Suppressor macrophage treated with lipopolysaccharide for 4 hours (primary cell): ENCODE data around the gene CRACR2B.

Experiments used
- DNase-seq: peaks from one replicate; pipeline ENCODE4 v3.0.0-alpha.2; 2020

CRACR2B gene

GRCh38 chr11:827897-828192, at the start of gene CRACR2B:
CRACR2B (plus strand) TSS chr11:827919; CDS start chr11:828608, 689 bp downstream.
- DNase-seq = peak; percentile 37

- no peak for DNase-seq
These were observed 48.5 kb upstream of the CRACR2B start for GRCh38 chr11:778976-779954.

GRCh38 chr11:779955-780532, 47.7 kb upstream of the CRACR2B start:
- DNase-seq = no peak

- DNase-seq = no peak
These were observed 45.2 kb upstream of the CRACR2B start for GRCh38 chr11:782264-783174.

- no peak for DNase-seq
These were observed 44.1 kb upstream of the CRACR2B start for GRCh38 chr11:783581-784015.

DNA sequence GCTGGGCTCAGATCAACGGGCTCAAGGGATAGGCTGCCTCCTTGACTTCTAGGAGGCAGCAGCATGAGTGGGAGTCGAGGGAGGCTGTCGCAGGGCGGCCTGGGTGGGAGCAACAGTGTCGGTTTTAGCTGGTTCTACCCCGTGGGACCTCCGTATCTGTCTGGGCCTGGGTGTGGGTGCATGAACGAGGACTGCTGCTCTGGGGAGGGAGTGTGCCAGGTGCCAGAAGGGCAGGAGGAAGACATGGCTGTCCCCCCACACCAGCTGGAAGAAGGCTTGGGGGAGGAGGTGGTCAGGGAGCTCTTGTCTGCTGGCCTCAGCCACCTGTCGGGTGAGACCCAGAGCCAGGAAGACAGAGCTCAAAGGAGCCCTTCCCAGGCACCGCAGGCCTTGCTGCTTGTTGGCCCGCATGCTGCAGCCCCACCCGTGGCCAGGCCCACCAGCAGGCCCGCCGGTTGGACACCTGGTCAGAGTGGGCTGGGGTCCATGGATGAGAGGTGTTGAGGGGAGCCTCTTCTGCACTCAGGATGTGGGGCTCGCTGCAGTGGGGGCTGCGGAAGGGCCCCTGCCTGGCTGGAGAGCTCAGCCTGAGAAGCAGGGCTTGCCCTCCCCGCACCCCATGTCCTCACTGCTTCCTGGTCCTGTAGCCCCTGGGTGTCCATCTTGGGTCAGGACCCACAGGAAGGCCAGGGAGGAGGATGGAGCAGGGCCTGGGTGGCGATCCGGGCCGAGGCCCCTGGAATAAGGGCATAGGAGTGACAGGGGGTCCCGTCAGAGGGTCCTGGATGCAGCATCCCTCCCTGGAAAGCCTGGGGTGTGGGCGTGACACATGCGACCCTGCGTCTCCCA, 41.3 kb upstream of the CRACR2B start:
- DNase-seq = no peak

DNA sequence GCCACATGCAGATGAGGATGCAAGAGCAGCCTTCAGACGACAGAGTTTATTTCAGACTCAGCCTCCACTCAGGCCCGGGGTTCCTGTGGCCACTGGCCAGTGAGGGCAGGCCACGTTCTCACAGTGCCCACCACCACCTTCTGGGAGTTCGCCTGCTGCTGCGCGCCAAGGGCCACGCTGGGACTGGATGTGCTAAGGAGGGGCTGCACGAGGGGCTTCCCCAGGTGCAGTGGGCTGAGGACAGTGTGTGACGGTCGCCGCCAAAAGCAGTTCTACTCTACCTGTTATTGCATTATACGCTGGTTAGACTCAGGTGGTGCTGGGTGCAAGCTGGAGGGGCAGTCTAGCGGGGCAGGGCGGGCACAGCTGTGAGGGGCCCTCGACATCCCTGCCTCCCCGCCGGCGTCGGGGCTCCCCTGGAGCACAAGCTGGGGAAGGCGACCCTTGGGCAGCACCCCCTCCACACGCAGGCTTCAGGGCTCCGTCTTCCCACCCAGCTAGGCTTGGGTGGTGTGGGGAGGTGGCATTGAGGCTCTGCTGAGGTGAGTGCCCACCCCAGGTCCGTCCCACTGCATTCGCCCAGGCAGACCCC, 40.5 kb upstream of the CRACR2B start:
- DNase-seq = no peak

DNA sequence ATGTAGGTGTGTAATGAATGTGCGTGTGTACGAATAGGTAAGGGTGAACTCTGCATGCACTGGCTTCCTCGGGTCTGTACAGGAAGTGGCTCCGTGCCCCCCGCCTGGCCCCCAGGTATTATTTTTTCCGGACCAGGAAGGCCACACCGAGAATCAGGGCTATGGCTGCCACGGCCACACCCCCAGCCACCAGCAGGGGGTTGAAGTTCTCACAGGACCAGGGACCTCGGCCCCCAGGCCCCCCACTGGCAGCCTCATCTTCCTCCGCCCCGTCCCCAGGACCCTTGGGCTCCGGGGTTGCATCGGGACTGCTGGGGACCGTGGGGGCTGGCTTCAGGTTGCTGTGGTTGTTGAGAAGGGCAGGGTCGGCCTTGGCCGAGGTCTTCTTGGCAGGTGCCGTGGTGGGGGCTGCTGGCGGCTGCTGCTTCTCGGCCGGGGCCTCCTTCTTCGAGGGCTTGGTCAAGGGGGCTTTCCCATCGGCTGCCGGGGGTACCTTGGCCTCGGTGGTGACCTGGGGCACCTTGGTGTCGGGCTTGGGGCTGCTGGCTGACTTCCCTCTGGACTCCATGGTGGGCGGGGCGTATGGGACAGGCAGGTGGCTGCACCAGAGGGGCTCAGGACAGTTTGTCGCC, 39.6 kb upstream of the CRACR2B start:
- DNase-seq = no peak

- no peak for DNase-seq
These were observed 38.5 kb upstream of the CRACR2B start for GRCh38 chr11:788953-789940.

GRCh38 chr11:789943-790342, 37.8 kb upstream of the CRACR2B start, which contains the start of gene CEND1:
CEND1 (minus strand) TSS chr11:790090; CDS start chr11:788576, 1,514 bp downstream.
- peak; percentile 35 for DNase-seq

GRCh38 chr11:790721-791564, 36.8 kb upstream of the CRACR2B start:
- DNase-seq = no peak

DNA sequence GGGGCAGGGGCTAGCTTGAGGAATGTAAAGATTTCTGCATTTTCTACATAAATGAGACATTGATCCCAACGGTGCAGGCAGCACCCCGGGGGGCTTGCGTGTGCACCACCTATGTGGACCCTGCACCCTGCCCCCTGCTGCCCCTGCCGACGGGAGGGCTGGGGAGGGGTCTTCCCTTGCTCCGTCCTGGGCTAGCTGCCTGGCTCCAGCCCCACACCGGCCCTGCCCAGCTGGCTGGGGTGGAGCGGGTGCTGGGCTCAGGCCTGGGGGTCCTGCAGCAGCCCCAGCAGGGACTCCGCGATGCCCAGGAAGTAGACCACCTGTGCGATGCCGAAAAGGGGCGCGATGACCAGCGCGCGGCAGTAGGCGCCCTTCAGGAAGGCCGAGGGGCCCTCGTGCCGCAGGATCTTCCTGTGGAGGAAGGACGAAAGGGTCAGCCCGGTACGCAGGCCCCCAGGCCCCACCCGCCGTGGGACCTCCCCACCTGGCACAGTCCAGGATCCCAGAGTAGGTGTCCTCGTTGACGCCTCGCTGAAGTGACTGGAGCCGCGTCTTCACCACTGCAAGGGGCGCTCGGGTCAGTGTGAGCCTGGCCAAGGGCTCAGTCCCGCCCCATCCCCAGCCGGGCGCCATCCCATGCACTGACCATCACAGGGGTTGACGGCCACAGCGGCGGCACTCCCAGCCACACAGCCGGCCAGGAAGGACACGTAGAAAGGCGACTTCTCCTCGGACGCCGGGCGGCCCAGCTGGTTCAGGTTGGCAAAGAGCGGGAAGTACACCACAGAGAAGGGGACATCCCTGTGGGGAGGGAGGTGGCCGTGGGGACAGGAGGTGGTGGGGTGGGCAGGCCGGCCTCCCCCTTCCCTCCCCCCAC, 35.8 kb upstream of the CRACR2B start:
- DNase-seq = no peak

GRCh38 chr11:792535-792821, 35.2 kb upstream of the CRACR2B start:
- no peak for DNase-seq

DNA sequence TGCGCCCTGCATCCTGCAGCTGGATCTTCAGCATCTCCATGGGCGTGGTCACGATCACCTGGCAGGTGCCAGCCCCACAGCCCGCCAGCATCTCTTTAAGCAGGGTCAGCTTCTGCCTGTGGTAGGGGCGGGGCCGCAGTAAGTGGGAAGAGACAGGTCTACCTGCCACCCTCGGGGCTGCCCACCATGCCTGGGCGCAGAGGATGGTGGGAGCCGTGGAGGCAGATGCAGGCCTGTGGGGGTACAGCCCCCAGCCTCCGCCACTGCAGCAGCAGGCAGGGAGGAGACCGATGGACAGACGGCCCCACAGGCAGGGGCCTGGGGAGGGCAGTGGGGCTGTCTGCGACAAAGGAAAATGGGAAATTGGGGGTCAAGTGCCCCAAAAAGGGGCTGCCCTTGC, 34.8 kb upstream of the CRACR2B start:
- DNase-seq = no peak

DNA sequence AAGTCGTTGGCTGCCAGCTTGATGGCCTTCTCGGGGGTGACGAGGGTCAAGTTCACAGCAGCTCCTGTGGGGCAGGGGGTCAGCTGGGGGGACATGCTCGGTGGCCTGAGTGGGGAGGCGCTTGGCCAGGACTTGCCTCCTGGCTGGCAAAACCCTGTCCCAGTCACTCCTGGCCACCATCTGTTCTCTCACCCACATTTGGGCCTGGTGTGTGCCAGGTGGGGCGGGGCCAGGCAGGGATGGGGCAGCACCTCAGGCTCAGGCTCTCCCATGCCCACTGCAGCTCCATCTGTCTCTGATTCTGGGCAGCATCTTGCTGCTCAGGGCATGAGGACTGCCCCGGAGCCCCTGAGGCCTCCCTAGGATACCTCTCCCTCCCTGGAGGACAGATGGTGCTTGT, 34.2 kb upstream of the CRACR2B start:
- no peak for DNase-seq

DNA sequence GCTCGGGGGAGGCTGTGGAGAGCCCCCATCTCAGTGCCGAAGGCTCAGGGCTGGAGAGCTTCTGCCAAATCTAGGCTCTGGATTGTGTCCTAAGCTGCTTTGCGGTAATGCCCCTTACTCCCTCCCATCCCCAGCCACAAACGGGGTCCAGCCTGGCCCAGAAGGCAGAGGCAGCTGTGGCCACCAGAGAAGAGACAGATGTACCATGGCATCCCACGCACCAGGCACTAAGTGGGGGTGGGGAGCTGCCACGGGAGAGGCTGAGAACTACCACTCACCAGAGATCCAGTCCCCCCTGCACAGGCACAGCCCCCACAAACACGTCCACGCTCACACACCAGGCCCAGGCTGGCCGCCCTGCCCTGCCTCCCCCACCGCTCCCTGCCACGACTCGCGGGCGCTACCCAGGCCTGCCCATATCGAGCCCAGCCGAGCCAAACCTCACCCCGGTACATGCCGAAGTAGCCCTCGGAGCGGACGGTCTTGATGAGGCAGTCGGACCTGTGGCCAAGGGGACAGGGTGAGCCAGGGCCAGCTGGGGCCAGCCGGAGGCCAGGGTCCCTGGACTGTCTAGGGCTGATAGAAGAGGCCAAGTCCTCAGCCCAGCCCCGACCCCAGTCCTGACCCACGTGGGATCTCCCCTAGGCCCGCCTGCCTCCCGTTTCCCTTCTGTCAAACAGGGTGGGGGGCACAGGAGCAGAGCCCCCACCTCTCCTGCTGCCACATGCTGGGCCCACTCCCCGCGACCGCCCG, 33.5 kb upstream of the CRACR2B start:
- DNase-seq = no peak
